Brain pericyte (primary cell): ENCODE results near the gene NDUFV1.
"Not testable (repeated sequence)": the region's sequence is repeated elsewhere in the genome, so short reads cannot be mapped to it uniquely, and the experiment has no call there.

Experiments
- DNase-seq: peaks from one replicate; pipeline ENCODE4 v3.0.0-alpha.2; 2012; ENCODE audit warnings: low read depth, low spot score

The NDUFV1 gene

DNA sequence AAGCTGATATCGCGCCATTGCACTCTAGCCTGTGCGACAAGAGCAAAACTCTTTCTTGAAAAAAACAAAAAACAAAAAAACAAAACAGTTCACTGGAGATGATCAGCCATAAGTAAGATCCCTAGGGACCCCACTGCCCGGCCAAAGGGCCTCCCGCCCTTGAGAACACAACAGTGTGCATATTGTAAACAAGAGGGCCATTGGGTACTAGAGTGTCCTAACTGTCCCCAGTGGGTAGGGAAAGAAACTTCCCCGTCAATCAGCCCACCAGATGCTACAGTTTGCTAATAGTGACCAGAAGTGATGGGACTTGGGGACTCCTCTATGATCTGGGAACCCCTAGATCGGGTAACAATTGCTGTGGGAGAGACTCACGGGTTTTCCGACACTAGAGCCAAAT lies 47.5 kb downstream of the NDUFV1 start:
- no peak for DNase-seq

DNA sequence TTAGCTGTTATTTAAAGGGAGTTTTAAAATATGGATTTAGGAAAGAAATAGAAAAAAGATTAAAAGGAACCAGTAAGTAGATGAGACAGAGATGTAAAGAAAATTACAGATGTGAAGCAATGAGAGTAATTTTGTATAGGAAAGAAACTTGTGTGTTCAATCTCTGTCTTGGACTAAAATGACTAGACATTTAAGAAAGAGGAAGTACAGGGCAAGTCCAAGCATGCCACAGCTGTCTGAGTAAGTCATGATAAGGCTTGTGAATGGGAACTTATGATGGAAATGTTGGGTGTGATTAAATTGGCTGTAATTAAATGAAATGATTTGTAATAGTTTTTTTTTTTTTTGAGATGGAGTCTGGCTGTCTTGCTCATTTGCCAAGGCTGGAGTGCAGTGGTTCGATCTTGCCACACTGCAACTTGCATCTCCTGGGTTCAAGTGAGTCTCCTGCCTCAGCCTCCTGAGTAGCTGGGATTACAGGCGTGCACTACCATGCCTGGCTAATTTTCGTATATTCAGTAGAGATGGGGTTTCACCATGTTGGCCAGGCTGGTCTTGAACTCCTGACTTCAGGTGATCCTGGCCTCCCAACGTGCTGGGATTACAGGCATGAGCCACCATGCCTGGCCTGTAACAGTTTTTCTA lies 49.7 kb downstream of the NDUFV1 start:
- no peak for DNase-seq

DNA sequence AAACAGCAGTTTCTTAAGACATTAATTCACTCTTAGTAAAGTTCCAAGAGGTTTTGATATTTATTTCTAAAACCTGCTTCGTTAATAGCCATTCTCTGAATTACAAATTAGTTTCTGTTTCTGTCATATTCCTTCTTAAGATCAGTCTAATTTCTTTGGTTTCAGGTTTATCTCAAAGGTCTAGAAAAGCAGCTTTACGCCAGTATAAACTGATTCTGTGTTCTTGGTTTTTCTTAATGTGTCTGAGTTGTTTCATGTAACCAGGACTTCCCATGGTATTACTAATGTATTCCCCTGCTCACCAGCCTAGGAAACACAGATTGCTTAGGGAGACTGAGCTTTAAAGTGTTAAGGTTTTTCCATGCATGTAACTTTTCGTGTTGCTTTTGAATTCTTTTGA lies 50.6 kb downstream of the NDUFV1 start:
- no peak for DNase-seq

DNA sequence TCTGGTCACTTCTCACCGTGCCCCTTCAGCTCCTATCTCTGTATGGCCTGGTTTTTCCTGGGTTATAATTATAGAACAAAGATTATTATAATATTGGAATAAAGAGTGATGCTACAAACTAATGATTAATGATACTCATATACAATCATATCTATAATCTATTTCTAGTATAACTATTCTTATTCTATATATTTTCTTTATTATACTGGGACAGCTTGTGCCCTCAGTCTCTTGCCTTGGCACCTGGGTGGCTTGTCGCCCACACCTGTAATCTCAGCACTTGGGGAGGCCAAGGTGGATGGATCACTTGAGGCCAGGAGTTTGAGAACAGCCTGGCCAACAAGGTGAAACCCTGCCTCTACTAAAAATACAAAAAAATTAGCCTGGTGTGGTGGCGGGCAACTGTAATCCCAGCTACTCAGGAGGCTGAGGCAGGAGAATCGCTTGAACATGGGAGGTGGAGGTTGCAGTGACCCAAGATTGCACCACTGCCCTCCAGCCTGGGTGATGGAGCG lies 53.0 kb downstream of the NDUFV1 start:
- not testable (repeated sequence) for DNase-seq

DNA sequence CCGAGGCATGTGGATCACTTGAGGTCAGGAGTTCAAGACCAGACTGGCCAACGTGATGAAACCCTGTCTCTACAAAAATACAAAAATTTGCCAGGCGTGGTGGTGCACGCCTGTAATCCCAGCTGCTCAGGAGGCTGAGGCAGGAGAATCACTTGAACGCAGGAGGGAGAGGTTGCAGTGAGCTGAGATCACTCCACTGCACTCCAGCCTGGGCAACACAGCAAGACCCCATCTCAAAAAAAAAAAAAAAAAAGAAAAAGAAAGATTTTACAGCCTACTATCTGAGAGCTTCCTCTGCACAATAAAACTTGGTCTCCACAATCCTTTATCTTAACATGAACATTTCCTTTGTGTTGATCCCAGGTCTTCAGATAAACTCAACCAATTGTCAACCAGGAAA lies 54.0 kb downstream of the NDUFV1 start:
- not testable (repeated sequence) for DNase-seq
